ENCODE results near the gene USP40.
A peak's percentile ranks its signal among the peaks of the same experiment; 100 is the strongest.

Gene USP40

GRCh38 chr2:233535271-233535670 lies 31.3 kb downstream of the USP40 start:
- Mint-ChIP-seq H3K27me3 (no peaks in the 10 kb centered on the region), H3K36me3 (peaks cover 32% of the 10 kb centered on the region), H3K9me3 (no peaks in the 10 kb centered on the region), H3K4me3 (no peak overlapping the region), H3K4me1 (no peaks in the 10 kb centered on the region), H3K27ac (no peak overlapping the region)
- ATAC-seq (ENCODE audit: low read depth) (no peak), DNase-seq (ENCODE audit: low spot score in 2 of 2) (no peak)

GRCh38 chr2:233532971-233533370 lies 33.6 kb downstream of the USP40 start:
- peaks cover 2% of the 10 kb centered on the region for H3K4me1 Mint-ChIP-seq
- H3K9me3 Mint-ChIP-seq = no peaks in the 10 kb centered on the region
- H3K36me3 Mint-ChIP-seq = peaks cover 34% of the 10 kb centered on the region

DNA sequence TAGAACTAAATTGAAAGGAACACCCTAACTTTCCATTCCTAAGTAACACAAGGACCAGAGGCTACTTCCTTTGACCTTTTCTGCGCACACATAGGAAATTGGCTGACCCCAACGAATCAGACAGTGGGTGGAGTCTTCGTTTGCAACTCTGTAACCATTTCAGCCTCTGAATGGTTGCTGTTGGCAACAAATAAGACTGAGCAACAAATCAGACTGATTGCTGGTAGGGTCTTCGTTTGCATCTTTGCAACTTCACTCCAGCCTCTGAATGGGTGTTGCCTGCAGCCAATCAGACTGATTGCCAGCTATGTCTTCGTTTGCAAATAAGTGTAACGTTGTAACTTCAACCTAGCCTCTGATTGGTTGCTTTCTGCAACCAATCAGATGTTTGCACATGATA lies 34.6 kb downstream of the USP40 start:
- no peak for ATAC-seq (ENCODE audit: low read depth)
- no peak overlapping the region for H3K4me3 Mint-ChIP-seq
- H3K36me3 Mint-ChIP-seq = peaks cover 32% of the 10 kb centered on the region
- peaks cover 2% of the 10 kb centered on the region for H3K4me1 Mint-ChIP-seq
- no peaks in the 10 kb centered on the region for H3K9me3 Mint-ChIP-seq
- H3K27me3 Mint-ChIP-seq = no peaks in the 10 kb centered on the region
- no peak for DNase-seq (ENCODE audit: low spot score in 2 of 2)
- no peak overlapping the region for H3K27ac Mint-ChIP-seq

More at GRCh38 chr2:233532971-233533370, 33.6 kb downstream of the USP40 start:
- H3K27ac Mint-ChIP-seq = no peak overlapping the region
- ATAC-seq (ENCODE audit: low read depth) (no peak), DNase-seq (ENCODE audit: low spot score in 2 of 2) (no peak)
- H3K4me3 Mint-ChIP-seq = no peak overlapping the region
- no peaks in the 10 kb centered on the region for H3K27me3 Mint-ChIP-seq

DNA sequence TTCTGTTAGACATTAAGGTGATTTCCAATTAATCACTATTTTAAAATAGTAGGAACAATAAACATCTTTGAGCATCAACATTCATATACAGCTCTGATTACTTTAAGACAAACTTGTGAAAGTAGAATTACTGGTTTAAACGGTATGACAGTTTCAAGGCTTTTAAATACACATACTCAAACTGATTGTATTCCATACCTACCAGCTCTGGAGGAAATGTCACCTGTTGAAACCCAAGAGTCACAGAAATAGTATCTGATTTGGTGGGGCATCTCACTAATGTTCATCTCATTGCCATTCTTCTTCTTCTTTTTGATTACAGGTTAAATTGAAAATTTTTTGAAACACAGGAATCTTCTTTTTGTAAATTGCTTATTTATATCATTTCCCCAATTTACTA lies 36.2 kb downstream of the USP40 start:
- H3K4me3 Mint-ChIP-seq = no peak overlapping the region
- ATAC-seq (ENCODE audit: low read depth) = no peak

GRCh38 chr2:233528182-233528581 lies 38.4 kb downstream of the USP40 start:
- no peaks in the 10 kb centered on the region for H3K27me3 Mint-ChIP-seq

More for the DNA sequence above, 36.2 kb downstream of the USP40 start:
- H3K4me1 Mint-ChIP-seq = peaks cover 5% of the 10 kb centered on the region
- no peak overlapping the region for H3K27ac Mint-ChIP-seq
- peaks cover 31% of the 10 kb centered on the region for H3K36me3 Mint-ChIP-seq
- H3K9me3 Mint-ChIP-seq = no peaks in the 10 kb centered on the region
- H3K27me3 Mint-ChIP-seq = no peaks in the 10 kb centered on the region
- no peak for DNase-seq (ENCODE audit: low spot score in 2 of 2)

DNA sequence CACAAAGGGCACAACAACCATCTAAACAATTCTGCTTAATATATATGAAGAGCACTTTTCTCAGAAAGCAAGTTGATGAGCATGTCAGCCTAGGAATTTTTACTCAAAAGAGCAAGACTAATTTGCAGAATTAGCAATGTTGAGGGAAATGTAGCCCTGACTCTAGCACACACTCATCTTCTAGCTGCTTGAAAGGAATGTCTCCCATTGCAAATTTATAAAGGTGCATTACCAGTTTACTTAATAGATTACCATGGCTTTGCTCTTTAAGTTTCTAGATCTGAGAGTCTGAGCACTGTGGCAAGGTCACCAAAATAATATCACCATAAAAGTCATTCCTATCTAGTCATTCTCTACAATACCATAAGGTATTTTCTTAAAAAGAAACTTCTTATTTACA lies 40.8 kb downstream of the USP40 start:
- no peaks in the 10 kb centered on the region for H3K9me3 Mint-ChIP-seq
- H3K27ac Mint-ChIP-seq = no peak overlapping the region
- ATAC-seq (ENCODE audit: low read depth) (no peak), DNase-seq (ENCODE audit: low spot score in 2 of 2) (no peak)
- no peaks in the 10 kb centered on the region for H3K27me3 Mint-ChIP-seq
- H3K36me3 Mint-ChIP-seq = peaks cover 29% of the 10 kb centered on the region
- H3K4me3 Mint-ChIP-seq = no peak overlapping the region
- H3K4me1 Mint-ChIP-seq = peaks cover 16% of the 10 kb centered on the region

More at GRCh38 chr2:233528182-233528581, 38.4 kb downstream of the USP40 start:
- no peak for ATAC-seq (ENCODE audit: low read depth)
- no peak for DNase-seq (ENCODE audit: low spot score in 2 of 2)
- Mint-ChIP-seq H3K4me1 (peaks cover 5% of the 10 kb centered on the region), H3K9me3 (no peaks in the 10 kb centered on the region), H3K4me3 (no peak overlapping the region), H3K36me3 (peaks cover 35% of the 10 kb centered on the region), H3K27ac (no peak overlapping the region)

DNA sequence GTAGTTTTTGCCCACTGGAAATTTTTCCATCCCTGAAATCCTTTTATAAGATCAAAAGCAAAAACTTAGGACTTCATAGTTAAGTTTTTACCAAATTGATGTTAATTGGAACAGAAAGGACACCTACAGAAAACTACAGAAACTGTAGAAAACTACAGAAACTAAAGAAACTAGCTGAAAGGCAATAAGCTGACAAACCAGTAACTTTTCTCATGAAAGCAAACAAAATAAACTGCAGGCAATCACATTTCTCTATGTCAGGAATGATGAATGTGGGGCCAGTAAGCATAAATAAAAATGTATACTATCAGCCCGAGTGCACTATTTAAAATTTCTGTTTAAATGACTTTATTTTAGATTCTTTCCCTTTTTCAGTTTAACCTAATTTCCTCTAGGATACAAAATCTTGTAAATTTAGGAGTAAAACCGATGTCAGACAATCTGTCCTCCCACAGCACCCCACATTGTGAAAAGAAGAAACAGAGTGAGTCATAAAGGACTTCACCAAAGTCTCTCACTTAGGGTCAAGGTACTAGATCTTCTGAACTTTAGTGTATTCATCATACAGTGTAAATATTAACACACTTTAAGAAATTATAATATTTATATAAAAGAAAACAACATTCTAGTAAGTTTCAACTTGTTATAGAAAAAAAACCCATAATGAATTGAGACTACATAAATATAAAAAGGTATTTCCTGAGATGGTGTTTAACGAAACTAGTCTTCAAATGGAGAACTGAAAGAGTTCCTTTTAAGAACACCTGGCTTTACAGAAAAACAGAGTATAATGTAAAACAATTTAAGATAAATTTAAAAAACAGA lies 46.6 kb downstream of the USP40 start:
- H3K9me3 Mint-ChIP-seq = no peaks in the 10 kb centered on the region
- peak; percentile 93 for ATAC-seq (ENCODE audit: low read depth)

DNA sequence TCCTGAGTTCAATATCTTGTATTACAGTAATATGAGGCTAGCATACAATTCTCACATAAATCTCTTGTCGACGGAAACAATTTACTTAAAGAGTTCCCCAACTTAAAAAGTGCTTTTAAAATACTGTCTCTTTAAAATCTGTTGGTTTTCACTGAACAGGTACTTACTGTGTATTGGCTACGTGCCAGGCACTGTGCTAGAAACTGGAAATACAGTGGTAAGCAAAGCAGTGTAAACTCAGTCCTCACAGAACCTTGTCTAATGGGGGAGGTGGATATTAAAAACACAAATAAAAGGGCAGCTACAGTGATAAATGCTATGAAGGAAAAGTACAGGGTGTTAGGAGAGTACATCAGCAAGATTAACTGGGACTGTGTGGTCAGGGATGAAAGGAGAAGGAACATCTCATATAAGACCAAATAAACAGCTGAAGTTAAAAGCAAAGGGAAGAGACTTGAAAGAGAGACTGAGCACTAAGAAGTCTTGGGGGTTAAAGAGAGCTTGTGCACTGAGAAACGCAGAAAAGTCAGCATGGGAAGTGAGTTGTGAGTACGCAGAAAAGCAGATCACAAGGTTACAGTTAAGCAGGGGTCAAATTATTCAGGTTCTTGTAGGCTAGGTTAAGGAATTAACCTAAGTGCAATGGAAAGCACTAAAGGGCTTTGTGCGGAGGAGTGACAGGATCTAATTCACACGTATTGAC lies 52.5 kb downstream of the USP40 start:
- Mint-ChIP-seq H3K27ac (peak overlapping the region; percentile 56), H3K9me3 (no peaks in the 10 kb centered on the region), H3K4me3 (peak overlapping the region; percentile 37), H3K27me3 (no peaks in the 10 kb centered on the region), H3K4me1 (peaks cover 30% of the 10 kb centered on the region), H3K36me3 (peaks cover 17% of the 10 kb centered on the region)
- DNase-seq (ENCODE audit: low spot score in 2 of 2) (peak in 1 of 2 donors; percentile 17), ATAC-seq (ENCODE audit: low read depth) (peak; percentile 73)

More for the DNA sequence above, 46.6 kb downstream of the USP40 start:
- peaks cover 18% of the 10 kb centered on the region for H3K36me3 Mint-ChIP-seq
- peak overlapping the region; percentile 54 for H3K4me3 Mint-ChIP-seq
- peaks cover 23% of the 10 kb centered on the region for H3K4me1 Mint-ChIP-seq
- peak overlapping the region; percentile 91 for H3K27ac Mint-ChIP-seq
- DNase-seq (ENCODE audit: low spot score in 2 of 2) = peak in 1 of 2 donors; percentile 9
- H3K27me3 Mint-ChIP-seq = no peaks in the 10 kb centered on the region

DNA sequence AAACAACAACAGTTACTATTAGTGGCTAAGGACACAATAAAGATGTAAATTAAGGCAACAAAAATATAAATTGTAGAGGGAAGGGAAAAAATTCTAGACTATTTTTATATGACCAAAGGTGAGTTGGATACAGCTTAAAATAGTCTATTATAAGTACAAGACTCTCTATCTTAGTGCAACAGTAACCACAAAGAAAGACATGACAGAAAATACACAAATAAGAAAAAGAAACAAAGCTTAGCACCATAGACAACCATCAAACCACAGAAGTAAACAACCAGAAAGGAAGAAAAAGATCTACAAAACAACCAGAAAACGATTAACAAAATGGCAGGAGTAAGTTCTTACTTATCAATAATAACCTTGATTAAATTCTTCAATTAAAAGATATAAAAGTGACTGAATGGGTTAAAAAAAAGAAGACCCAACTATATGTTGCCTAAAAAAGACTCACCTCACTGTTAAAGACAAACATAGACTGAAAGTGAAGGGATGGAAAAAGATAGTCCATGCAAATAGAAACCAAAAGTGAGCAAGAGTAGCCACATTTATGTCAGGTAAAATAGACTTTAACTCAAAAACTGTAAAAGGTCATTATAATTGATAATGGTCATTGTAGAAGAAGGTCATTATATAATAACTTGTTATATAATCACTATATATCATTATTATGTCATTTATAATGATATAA lies 62.5 kb downstream of the USP40 start:
- no peak for DNase-seq (ENCODE audit: low spot score in 2 of 2)
- Mint-ChIP-seq H3K36me3 (peaks cover 52% of the 10 kb centered on the region), H3K9me3 (peaks cover 19% of the 10 kb centered on the region), H3K27me3 (no peaks in the 10 kb centered on the region), H3K27ac (no peak overlapping the region), H3K4me1 (peaks cover 11% of the 10 kb centered on the region), H3K4me3 (no peak overlapping the region)
- no peak for ATAC-seq (ENCODE audit: low read depth)

- Mint-ChIP-seq H3K27ac (no peak overlapping the region), H3K9me3 (peaks cover 19% of the 10 kb centered on the region), H3K4me1 (peaks cover 13% of the 10 kb centered on the region), H3K27me3 (no peaks in the 10 kb centered on the region), H3K4me3 (no peak overlapping the region), H3K36me3 (peaks cover 53% of the 10 kb centered on the region)
- DNase-seq (ENCODE audit: low spot score in 2 of 2) (no peak), ATAC-seq (ENCODE audit: low read depth) (no peak)
Measured at GRCh38 chr2:233503481-233503880, 63.1 kb downstream of the USP40 start.

GRCh38 chr2:233501198-233502076 lies 65.1 kb downstream of the USP40 start:
- ATAC-seq (ENCODE audit: low read depth) (no peak), DNase-seq (ENCODE audit: low spot score in 2 of 2) (no peak)
- Mint-ChIP-seq H3K4me3 (no peak overlapping the region), H3K4me1 (peaks cover 25% of the 10 kb centered on the region), H3K36me3 (peaks cover 52% of the 10 kb centered on the region), H3K9me3 (peaks cover 19% of the 10 kb centered on the region), H3K27ac (no peak overlapping the region), H3K27me3 (no peaks in the 10 kb centered on the region)

DNA sequence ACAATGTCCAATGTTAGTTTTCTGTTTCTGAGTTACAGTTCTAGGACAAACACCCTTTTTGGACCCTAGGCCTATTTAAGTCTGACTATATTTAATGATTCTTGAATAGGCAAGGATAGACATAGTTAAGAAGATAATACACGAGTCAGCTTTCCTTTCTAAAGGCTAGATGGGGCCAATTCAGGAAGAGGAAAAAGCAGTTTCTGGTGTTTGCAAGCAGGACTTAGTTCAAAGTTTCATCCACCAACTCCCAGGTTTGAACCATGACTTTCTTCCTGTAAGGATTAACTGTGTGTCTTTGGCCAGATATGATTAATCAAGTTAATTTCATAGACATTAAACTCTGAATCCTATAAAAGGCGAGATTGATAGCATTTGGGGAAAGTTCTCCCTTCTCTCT lies 66.7 kb downstream of the USP40 start:
- DNase-seq (ENCODE audit: low spot score in 2 of 2) (no peak), ATAC-seq (ENCODE audit: low read depth) (no peak)
- peaks cover 23% of the 10 kb centered on the region for H3K4me1 Mint-ChIP-seq
- no peak overlapping the region for H3K27ac Mint-ChIP-seq
- H3K27me3 Mint-ChIP-seq = no peaks in the 10 kb centered on the region
- no peak overlapping the region for H3K4me3 Mint-ChIP-seq
- peaks cover 18% of the 10 kb centered on the region for H3K9me3 Mint-ChIP-seq
- peaks cover 43% of the 10 kb centered on the region for H3K36me3 Mint-ChIP-seq

DNA sequence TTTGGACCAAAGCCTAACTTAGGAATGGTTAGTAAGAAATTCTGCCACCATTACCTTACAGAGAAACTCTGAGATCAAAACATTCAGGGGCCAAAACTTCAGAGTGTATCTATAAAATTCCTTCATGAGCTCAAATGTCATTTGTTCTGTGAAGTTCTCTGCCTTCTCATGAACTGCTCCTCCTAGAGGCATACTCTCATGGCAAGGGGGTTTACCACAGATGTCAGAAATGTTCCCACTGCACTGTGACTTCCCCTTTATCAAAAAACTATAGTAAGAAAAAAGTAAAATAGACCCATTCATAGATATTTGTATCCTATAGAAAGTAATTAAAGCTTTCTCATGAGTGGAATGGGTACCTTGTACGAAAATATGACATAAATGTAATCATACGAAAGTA lies 68.5 kb downstream of the USP40 start:
- ATAC-seq (ENCODE audit: low read depth) (peak; percentile 79), DNase-seq (ENCODE audit: low spot score in 2 of 2) (no peak)
- H3K27me3 Mint-ChIP-seq = no peaks in the 10 kb centered on the region
- H3K4me3 Mint-ChIP-seq = no peak overlapping the region
- peaks cover 36% of the 10 kb centered on the region for H3K36me3 Mint-ChIP-seq
- peaks cover 15% of the 10 kb centered on the region for H3K4me1 Mint-ChIP-seq
- H3K9me3 Mint-ChIP-seq = peaks cover 10% of the 10 kb centered on the region
- no peak overlapping the region for H3K27ac Mint-ChIP-seq
